ENCODE results near the gene HS1BP3.

Gene HS1BP3

DNA sequence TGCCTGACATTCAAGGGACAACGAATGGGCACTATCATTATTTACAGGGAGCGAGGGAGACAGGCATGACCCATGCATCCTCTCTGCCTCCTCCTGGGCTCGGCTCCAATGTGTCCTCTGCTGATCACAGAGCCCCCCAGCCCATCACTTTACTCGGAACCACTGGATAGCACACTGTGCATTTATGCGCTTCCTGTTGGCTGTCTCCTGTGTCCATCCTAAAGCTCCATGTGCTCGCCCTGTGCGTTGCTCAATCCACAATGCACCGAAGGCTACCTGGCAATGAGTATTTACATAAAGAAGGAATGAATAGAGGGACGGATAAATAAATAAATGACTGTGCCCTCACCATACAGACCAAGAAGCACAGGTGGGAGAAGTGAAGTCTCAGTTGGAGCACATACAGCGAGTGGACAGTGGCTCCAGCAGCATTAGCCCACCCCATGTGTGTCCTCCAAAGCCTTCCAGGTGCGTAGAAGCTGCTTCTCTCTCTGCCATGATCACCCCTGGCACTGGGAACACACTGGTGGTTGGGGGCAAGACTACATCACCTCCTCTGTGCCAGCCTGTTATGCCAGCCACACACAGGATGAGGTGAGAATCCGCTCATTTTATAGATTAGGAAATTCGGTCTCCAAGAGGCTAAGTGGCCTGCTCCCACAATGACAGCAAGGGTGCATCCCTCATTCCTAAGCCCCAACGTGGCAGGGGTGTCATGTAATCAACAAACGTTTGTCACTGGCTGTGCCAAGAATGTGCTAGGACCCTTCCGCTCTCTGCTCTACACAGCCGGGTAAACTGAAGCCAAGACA is 13.7 kb upstream of the HS1BP3 start:
- peaks cover 19% of the 10 kb centered on the region for H3K4me1 ChIP-seq
- no peak overlapping the region for H3K4me3 ChIP-seq
- H3K36me3 ChIP-seq = no peaks in the 10 kb centered on the region
- H4K20me1 ChIP-seq = peaks cover 75% of the 10 kb centered on the region
- H3K9ac ChIP-seq = no peak overlapping the region
- TF ChIP-seq Cebpa-rat (IDR thresholded peaks at IDR 0.05) = no peak
- no peak overlapping the region for H3K27ac ChIP-seq
- no peak overlapping the region for H3K4me2 ChIP-seq
- peaks cover 81% of the 10 kb centered on the region for H3K27me3 ChIP-seq
- H3K9me3 ChIP-seq = 0 out of 2 replicates have a peak, but pooled peaks cover under 1% of the 10 kb centered on the region

DNA sequence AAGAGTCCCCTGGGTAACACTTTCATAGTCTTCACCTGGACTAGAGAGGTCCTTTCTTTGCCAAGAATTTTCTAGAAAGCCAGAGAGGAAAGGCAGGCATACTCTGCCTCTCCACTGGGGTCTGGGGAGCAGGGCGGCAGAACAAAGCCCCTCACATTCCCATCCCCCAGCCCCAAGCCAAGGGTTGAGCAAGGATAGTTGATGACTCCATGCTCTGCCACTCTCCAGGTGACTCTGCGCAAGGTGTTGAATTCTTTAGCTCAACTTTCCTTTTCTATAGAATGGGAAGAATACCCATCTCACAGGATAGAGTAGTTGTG is 13.1 kb upstream of the HS1BP3 start:
- H4K20me1 ChIP-seq = peaks cover 69% of the 10 kb centered on the region

DNA sequence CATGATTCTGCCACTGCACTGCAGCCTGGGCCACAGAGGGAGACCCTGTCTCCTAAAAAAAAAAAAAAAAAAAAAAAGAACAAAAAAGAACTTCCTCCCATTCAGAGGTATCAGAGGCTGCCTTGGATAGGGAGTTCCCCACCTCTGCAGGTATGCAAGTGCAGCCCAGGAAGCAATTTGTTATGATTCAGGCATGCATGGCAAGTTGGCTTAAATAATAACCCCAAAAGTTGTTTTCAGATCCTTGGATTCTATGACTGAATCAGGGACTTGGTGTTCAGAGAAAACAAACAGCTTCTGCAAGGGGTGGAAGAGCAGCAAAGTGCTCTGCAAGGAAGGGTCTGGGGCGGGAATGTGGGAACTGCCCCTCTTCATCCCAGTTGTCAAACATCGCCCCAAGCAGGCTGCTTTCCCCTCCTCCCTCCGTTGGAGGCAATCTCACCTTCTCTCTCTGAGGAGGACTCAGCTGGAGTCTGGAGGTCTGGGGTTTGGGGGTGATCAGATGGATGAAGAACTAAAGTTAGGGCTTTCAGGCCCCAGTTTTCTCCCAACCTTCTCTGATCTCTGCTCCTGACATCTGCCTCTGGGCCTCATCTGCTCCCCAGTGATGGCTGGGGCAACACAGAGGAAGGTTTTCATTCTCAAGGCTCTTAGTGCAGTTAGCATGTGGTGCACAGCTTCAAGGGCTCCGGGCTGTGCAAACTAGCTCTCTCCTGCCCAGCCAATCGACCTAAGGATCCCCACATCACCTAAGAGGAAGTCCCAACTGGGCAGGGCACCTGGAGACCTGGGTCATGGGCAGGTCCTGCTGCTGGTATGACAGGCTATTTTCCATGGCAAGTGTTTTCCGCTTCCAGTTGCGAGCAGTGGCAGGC is 12.5 kb upstream of the HS1BP3 start:
- peaks cover 69% of the 10 kb centered on the region for H3K27me3 ChIP-seq
- no peaks in the 10 kb centered on the region for H3K9me3 ChIP-seq
- H3K27ac ChIP-seq = no peak overlapping the region
- no peaks in the 10 kb centered on the region for H3K36me3 ChIP-seq
- H4K20me1 ChIP-seq = peaks cover 63% of the 10 kb centered on the region
- no peak overlapping the region for H3K4me2 ChIP-seq
- H3K9ac ChIP-seq = no peak overlapping the region
- H3K4me1 ChIP-seq = peaks cover 19% of the 10 kb centered on the region
- H3K4me3 ChIP-seq = no peak overlapping the region
- TF ChIP-seq Cebpa-rat (IDR thresholded peaks at IDR 0.05) = no peak

More for the DNA sequence above, 13.1 kb upstream of the HS1BP3 start:
- no peak for TF ChIP-seq Cebpa-rat (IDR thresholded peaks at IDR 0.05)
- Histone ChIP-seq H3K4me2 (no peak overlapping the region), H3K36me3 (no peaks in the 10 kb centered on the region), H3K27ac (no peak overlapping the region), H3K27me3 (peaks cover 75% of the 10 kb centered on the region), H3K9ac (no peak overlapping the region), H3K9me3 (no peaks in the 10 kb centered on the region), H3K4me1 (peaks cover 19% of the 10 kb centered on the region), H3K4me3 (no peak overlapping the region)

DNA sequence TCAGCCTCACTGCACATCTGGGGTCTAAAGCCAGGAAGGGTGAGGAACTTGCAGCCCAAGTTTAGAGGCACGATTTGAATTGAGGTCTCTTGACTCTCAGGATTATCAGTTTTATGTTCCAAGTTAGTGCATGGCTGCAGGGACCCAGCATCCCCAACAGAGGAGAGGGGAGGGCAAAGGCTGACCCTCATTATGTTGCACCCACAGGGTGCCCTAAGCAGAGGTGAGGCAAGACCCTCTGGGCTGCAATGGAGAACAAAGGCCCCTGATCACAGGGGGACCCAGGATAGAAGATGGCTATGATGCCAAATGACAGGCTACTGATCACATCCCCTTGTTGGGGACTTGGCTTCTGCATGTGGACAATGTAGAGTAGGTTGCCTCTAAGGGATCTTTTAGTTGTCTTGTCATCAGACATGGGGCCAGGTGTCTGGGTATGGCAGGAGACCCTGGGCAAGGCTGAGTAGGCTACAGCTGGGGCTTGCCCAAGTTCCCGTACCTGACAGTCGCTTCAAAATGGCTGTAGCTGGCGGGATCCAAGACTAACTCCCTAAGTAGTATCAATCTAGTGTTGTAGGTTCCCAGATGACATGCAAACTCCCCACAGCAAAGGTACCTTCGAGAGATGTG is 11.5 kb upstream of the HS1BP3 start:
- TF ChIP-seq Cebpa-rat (IDR thresholded peaks at IDR 0.05) = no peak
- no peaks in the 10 kb centered on the region for H3K9me3 ChIP-seq
- H3K4me1 ChIP-seq = peaks cover 15% of the 10 kb centered on the region
- H3K4me2 ChIP-seq = no peak overlapping the region
- H3K36me3 ChIP-seq = no peaks in the 10 kb centered on the region
- no peak overlapping the region for H3K4me3 ChIP-seq
- peaks cover 53% of the 10 kb centered on the region for H4K20me1 ChIP-seq
- H3K9ac ChIP-seq = no peak overlapping the region
- H3K27me3 ChIP-seq = peaks cover 59% of the 10 kb centered on the region
- no peak overlapping the region for H3K27ac ChIP-seq

DNA sequence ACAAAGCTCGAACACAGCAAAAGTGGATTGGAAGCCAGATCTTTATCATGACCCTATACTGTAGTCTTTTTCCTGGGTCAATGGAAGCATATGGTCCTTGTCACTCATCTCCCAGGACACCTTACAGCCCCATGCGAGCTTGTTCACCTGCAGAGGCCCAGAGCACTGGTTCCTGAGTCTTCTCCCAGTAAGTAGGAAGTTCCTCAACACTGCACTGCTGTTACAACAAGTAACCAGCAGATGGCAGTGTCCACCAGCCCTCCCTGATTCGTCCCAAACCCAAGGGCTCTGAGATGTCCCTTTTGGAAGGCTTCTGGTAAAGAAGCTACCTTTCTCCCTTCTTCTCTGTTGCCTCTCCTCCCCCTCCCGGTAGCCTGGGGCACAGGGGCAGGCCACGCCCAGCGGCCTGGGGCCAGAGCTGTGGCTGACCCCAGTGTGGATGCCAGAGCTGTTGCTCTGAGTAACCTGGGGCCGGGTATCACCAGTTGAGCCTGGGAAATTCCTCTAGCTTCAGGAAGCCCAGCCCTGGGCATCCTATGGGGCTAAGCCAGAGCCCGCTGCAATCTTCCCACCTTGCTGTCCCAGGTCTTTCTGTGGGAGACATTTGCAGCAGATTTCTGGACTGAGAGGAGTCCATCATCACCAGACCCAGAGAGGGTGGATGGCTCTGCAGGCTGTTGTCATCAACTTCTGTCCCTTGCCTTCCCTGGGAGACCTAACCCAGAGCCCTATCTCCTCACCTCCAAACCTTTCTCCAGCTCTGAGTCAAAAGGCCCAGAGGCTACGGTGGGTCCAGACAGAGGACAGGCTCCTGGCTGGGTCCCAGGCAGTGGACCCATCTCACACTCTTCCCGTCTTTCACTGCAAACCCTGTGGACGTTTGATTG is 10.8 kb upstream of the HS1BP3 start:
- Histone ChIP-seq H3K27ac (no peak overlapping the region), H3K4me3 (no peak overlapping the region), H3K4me1 (peaks cover 11% of the 10 kb centered on the region), H3K9me3 (no peaks in the 10 kb centered on the region), H3K4me2 (no peak overlapping the region), H3K36me3 (no peaks in the 10 kb centered on the region), H3K9ac (no peak overlapping the region), H4K20me1 (peaks cover 50% of the 10 kb centered on the region), H3K27me3 (peaks cover 51% of the 10 kb centered on the region)
- TF ChIP-seq Cebpa-rat (IDR thresholded peaks at IDR 0.05) = no peak

DNA sequence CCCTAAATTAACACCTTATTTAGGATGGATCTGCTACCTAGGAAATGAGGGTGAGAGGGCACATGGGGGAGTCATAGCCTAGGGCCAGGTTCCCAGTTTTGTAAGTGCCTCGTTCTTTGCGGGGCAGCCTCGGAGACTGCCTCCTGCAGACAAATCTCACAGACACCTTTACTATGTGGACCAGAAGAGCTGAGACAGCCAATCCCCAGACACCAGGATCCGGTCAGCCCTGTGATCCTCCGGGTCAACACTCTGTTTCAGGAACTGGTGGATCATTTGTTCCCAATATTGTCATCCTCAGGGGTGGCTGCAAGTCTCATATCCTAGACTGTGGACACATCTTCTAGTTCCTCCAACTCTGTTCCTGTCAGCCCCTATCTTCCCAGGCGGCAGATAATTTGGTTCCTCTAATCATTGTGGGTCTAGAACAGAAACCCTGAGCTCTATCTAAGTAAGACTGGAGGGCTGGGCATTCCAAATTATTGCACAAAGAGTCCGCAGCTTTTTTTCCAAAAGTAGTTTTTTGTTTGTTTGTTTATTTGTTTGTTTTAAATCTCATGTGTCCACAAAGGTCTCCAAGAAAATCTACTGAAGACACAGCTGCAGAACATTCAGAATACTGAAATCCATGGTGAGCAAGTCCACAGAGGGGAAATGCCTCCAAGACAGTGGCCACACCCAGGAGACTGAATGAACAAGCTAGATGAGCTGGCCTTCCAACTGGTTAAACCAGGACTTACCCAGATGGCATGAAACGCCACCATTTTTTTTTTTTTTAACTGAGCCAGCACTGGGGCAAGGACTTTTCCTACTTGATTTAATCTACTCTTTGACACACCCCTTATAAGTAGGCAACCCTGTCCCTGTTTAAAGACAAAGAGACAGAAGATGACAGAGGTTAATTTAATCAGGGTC is 9.9 kb upstream of the HS1BP3 start:
- H3K4me2 ChIP-seq = no peak overlapping the region

DNA sequence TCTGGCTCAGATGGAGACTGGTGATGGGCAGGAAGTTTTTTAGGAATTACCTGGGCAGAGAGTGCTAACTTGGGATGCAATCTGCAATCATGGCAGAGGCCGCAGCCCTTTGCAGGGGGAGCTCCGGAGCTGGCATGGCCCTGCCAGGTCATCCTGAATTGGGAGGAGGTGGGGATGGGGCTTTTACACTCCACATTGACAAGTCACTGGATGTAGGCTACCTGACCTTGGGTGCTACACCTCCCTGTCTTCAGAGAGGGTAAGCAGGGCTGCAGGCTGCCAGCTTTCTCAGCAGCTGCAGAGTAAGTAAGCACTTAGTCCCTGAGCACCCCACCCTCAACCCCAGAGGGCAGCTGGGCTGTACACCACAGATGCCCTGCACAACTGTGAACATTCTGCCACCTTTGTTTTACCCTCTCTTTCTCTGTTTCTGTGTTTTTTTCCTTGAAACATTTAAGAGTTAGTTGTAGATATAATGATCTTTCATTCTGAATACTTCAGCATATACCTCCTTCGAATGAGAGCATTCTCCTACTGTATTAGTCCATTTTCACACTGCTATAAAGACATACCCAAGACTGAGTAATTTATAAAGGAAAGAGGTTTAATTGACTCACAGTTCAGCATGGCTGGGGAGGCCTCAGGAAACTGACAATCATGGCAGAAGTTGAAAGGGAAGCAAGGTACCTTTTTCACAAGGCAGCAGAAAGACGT is 6.8 kb upstream of the HS1BP3 start:
- H3K9me3 ChIP-seq = no peaks in the 10 kb centered on the region
- no peak for TF ChIP-seq Cebpa-rat (IDR thresholded peaks at IDR 0.05)

More for the DNA sequence above, 9.9 kb upstream of the HS1BP3 start:
- no peak overlapping the region for H3K27ac ChIP-seq
- H4K20me1 ChIP-seq = peaks cover 41% of the 10 kb centered on the region
- no peak overlapping the region for H3K9ac ChIP-seq
- TF ChIP-seq Cebpa-rat (IDR thresholded peaks at IDR 0.05) = no peak
- no peak overlapping the region for H3K4me3 ChIP-seq
- H3K4me1 ChIP-seq = peaks cover 2% of the 10 kb centered on the region
- no peaks in the 10 kb centered on the region for H3K9me3 ChIP-seq
- no peaks in the 10 kb centered on the region for H3K36me3 ChIP-seq
- H3K27me3 ChIP-seq = peaks cover 42% of the 10 kb centered on the region

DNA sequence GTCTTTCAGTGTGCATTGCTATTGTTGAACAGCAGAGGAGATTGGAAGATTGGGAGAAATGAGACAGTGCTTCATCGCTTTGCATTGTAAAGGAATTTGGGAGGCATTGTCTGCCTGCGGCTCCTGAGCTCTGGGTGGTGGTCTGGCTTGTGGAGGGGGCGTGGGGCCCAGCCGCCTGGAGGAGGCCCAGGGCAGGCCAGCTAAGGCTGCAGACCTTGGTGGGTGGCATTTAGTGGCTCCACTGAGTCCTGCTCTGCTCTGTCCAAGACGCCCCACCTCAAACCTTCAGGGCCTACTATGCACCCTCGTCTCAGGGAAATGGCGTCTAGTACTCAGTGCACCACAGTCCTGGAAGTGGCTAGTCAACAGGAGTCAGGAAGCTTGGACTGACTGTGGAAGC is 5.7 kb upstream of the HS1BP3 start:
- no peaks in the 10 kb centered on the region for H3K9me3 ChIP-seq
- peaks cover 4% of the 10 kb centered on the region for H3K4me1 ChIP-seq
- no peak overlapping the region for H3K4me3 ChIP-seq
- TF ChIP-seq Cebpa-rat (IDR thresholded peaks at IDR 0.05) = no peak
- no peaks in the 10 kb centered on the region for H3K36me3 ChIP-seq
- H3K4me2 ChIP-seq = no peak overlapping the region
- no peak overlapping the region for H3K9ac ChIP-seq
- H3K27ac ChIP-seq = no peak overlapping the region
- peaks cover under 1% of the 10 kb centered on the region; the same call in 1 of the 2 replicates for H4K20me1 ChIP-seq
- peaks cover under 1% of the 10 kb centered on the region for H3K27me3 ChIP-seq

More for the DNA sequence above, 6.8 kb upstream of the HS1BP3 start:
- Histone ChIP-seq H4K20me1 (peaks cover 12% of the 10 kb centered on the region; the same call in 1 of the 2 replicates), H3K9ac (no peak overlapping the region), H3K4me2 (no peak overlapping the region), H3K27ac (no peak overlapping the region), H3K4me1 (no peaks in the 10 kb centered on the region), H3K4me3 (no peak overlapping the region), H3K27me3 (peaks cover 11% of the 10 kb centered on the region), H3K36me3 (no peaks in the 10 kb centered on the region)

Data from BLaER1 (cell line).